ENCODE data around the gene GRIP2. TPM values are rescaled to one million over a fixed set of nuclear protein-coding genes. Genes with fewer than 3 reads are reported as not detected.

The GRIP2 gene
- total RNA-seq, 1 donor from 2014 or later = not detected

DNA sequence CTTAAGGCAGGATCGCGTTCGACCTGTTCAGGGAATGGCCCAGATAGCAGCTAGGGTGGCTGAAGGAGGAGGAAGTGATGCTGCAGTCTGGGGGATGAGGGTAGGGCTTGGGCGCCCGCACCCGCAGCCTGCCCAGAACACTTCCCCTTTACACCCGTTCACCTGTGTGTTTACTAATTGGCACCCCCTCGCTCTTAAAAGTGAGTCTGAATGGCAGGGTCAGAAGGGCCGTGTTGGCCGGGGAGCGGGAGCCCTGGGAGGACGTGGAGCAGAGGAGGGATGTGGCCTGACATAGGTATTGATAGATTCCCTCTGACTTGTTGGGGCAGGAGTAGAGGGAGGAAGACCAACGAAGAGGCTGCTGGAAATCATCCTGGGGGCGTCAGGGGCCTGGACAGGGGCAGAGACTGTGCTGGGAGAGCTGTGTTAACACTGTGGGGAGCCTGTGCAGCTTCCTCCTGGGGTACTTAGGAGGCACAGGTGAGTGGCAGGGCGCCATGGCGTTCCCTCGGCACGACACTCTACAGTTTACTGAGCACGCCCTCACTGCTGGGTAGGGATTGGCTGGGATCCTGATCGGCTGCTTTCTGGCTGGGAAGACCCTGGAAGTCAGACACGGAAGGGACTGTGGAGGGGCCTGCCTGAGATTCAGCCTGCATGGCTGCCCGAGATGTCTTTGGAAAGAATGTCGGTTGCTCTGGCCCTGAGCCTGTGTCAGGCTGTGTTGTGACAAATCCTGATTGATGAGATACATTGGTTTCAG, 86.1 kb downstream of the GRIP2 start:
- no peak for DNase-seq (ENCODE audit: low read depth in 2 of 2)

DNA sequence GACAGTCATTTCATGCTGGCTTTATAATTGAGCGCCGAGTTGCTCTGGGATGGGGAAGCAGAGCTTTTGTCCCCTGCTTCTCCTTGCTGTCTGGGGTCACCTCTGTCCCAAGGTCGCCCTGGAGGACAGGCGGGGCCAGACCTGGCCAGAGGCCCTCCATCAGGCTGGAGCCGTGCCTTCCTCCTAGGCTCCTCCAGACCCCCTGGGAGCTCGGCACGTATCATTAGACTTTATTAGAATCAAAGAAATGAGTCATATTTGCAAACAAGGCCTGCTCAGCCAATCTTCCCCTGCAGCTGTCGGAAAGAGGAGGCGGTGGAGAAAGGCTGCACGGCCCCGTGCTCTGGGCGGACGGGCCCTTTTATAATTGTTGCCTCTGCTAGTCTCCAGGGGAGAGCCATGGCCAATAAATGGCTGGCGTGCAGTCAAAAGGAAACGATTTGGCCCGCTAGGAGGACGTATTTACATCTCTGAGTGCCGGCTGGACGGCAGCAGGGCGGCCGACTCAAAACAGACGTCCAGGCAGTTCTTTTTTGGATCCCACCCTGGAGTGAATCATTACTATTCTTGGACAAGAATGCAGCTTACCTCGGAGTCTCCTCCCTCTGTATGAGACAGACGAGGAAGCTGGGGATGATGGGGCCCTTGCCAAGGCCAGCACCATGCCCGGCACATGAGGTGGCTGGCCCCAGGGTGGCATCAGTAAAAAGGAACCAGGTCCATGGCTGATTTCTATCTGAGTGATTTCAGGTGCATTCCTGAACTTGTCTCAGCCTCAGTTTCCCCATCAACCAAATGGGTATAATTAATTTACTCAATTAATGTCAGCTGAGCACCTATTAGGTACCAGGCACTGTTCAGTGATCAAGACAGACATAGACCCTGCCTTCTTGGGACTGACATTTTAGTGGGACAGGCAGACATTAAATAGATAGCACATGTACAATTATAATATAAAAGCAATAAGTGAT, 87.1 kb downstream of the GRIP2 start:
- DNase-seq (ENCODE audit: low read depth in 2 of 2) = peak; percentile 97 to 99

GRCh38 chr3:14451844-14452739, 88.0 kb downstream of the GRIP2 start:
- peak in 1 of 2 donors; percentile 92 for DNase-seq (ENCODE audit: low read depth in 2 of 2)

- no peak for DNase-seq (ENCODE audit: low read depth in 2 of 2)
Measured at GRCh38 chr3:14450922-14451606, 89.1 kb downstream of the GRIP2 start.

- no peak for DNase-seq (ENCODE audit: low read depth in 2 of 2)
Measured at GRCh38 chr3:14450506-14450905, 89.6 kb downstream of the GRIP2 start.

DNA sequence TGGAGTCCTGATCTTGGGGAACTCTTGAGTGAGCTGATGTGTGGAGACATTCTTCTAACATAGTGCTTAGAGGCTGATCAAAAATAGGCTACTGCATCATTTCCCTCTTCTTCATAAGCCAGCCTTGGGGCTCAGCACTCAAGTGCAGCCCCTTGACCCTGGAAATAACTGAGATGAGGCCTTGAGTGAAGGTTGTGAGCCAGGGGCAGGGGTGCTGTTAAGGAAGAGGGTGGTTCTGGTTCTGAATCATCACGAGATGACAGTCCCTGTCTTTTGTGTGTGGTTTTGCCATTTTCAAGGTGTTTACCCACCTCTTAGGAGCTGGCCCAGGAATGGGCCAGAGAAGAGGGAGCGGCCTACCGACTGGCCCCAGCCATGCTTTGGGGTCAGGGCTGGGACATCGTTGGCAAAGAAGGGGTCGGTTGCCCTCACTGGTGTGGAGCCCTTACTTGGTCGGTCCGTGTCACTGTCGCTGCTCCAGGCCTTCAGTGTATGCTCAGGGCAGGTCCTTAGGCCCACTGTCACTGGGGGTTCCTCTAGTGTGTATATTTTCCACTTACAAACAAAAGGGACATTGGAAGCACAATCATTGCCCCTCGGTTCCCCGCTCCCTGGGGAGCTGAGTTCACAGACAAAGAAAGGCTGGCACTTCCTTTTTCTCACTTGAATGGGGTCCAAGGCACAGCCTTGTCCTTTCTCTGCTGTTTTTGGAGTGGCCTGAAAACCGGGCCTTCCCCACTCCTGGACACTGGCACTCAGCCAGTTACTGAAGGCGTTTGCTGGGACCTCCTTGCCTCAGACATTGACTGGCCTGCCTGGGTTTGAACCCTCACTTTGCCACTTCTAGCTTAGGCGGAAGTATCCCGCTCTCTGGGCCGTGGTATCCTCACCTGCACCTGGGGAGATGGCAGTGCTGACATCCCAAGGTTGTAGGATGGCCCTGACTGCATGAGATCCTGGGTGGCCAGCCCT, 91.1 kb downstream of the GRIP2 start:
- no peak for DNase-seq (ENCODE audit: low read depth in 2 of 2)

DNA sequence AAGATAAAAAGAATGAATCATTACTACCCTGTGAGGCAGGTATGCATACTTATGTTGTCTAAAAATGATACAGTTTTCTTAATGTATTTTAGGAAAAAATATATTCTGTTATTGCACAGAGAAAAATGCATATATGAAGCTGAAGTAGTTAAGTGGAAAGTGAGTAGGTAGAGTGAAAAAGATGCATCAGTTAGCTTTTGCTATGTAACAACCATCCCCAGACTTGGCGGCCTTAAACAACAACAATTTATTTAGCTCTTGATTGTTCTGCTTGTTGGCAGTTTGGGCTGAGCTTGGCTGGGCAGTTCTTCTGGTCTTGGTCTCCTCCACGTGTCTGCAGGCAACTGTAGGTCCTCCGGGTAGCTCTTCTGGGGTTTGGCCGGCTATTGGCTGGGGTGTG, 92.1 kb downstream of the GRIP2 start:
- DNase-seq (ENCODE audit: low read depth in 2 of 2) = no peak

GRCh38 chr3:14446988-14447570, 93.1 kb downstream of the GRIP2 start:
- no peak for DNase-seq (ENCODE audit: low read depth in 2 of 2)

- DNase-seq (ENCODE audit: low read depth in 2 of 2) = no peak
Measured at GRCh38 chr3:14445773-14446172, 94.4 kb downstream of the GRIP2 start.

GRCh38 chr3:14444380-14444779, 95.8 kb downstream of the GRIP2 start:
- no peak for DNase-seq (ENCODE audit: low read depth in 2 of 2)

DNA sequence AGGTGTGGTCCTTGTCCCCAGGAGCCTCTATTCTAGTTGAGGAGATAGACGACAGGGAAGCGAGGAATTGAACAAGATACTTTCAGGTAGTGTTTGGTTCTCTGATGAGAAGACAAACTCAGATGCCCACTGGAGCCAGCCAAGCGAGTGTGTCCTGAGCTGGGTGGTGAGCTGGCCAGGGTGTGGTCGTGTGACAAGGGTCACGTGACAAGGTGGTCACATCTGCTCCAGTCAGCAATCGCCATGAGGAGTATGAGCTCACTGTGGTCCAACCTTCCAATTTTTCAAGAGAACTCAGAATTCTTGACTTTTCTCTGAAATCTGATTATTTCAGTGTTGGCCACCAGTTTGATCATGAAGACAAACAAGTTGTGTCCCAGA, 98.2 kb downstream of the GRIP2 start:
- DNase-seq (ENCODE audit: low read depth in 2 of 2) = no peak

- peak in 1 of 2 donors; percentile 21 for DNase-seq (ENCODE audit: low read depth in 2 of 2)
Measured at GRCh38 chr3:14441240-14441919, 98.8 kb downstream of the GRIP2 start.

DNA sequence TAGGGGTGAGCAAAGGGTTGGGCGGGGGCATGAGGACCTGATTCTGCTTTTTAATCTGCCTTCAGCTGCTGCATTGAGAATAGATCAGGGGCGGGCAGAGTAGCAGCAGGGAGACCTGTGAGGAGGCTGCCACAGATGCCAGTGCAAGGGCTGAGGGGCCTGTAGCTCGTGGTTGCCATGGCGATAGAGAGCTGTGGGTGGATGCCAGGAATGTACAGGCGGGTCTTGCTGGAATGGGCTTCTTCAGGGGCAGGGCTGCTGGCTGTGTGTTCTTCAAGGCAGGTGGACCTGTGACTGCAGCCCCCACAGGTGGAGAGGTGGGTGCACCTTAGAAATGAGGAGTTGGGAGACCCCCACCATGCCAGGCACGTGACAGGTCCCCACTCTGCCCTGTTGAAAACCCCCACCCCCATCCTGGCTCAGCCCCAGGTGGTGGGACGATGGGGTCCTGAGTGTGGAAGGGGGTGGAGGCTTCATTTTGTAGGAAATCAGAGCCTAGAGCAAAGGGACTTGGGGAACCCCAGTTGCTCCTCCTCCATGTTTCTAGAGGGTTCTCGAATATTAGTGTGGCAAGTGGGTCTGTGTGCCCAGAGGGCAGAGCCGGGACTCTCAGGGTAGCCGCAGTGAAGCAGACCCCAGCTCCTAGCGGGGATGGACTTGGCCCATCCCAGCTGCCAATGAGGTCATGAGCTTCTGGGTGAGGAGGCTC, 99.5 kb downstream of the GRIP2 start:
- no peak for DNase-seq (ENCODE audit: low read depth in 2 of 2)

GRCh38 chr3:14440168-14440518, 100.0 kb downstream of the GRIP2 start:
- DNase-seq (ENCODE audit: low read depth in 2 of 2) = no peak

DNA sequence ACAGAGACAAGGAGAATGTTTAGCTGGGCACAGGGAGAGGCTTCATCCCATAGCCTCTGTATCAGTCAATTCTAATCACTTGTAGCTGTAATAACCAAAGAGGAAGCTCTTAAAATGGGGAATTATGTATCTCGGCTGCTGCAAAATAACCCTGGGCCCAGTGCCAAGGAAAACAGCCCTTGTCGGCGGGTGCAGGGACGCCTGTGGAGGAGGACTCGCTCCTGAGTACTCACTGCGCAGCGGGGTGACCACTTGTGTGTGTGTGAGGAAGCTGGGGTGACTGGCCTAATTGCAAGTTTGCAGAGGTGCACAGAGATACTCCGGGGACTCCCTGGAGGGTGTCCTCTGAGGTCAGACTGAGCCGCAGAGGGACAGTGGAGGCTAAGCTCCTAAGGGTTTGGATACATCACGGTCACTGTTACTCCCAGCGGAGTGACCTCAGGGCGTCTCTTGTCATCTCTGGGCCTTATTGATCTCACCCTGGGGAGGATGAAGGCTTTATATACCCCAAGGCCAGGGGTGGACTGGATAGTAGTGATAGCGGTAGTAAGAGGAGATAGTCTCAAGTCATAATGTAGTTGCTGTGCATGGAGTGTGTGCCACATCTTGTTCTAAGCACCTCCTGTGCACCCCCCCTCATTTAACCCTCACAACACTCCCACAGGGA, 100.5 kb downstream of the GRIP2 start:
- DNase-seq (ENCODE audit: low read depth in 2 of 2) = peak; percentile 82 to 83
